ENCODE data around the gene AP4S1.

AP4S1 gene

GRCh38 chr14:31071151-31071550 is 45.7 kb downstream of the AP4S1 start:
- no peak for TF ChIP-seq CTCF (IDR thresholded peaks at IDR 0.05; ENCODE audit: insufficient read depth, missing control alignments)
- FAIRE-seq (no peak), DNase-seq (ENCODE audit: insufficient read length, low spot score) (no peak)

DNA sequence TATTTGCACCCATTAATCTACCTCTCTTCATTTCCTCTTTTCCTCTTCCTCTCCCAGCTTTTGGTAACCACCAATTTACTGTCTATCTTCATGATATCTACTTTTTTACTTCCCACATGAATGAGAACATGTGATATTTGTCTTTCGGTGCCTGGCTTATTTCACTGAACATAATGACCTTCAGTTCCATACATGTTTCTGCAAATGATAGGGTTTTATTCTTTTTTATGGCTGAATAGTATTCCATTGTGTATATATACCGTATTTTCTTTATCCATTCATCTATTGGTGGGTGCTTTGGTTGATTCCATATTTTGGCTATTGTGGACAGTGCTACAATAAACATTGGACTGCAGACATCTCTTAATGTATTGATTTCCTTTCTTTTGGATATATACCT is 49.7 kb downstream of the AP4S1 start:
- no peak for TF ChIP-seq CTCF (IDR thresholded peaks at IDR 0.05; ENCODE audit: insufficient read depth, missing control alignments)
- FAIRE-seq (no peak), DNase-seq (ENCODE audit: insufficient read length, low spot score) (no peak)

- FAIRE-seq (no peak), DNase-seq (ENCODE audit: insufficient read length, low spot score) (no peak)
- TF ChIP-seq CTCF (IDR thresholded peaks at IDR 0.05; ENCODE audit: insufficient read depth, missing control alignments): no peak
Measured at GRCh38 chr14:31078766-31079165, 53.3 kb downstream of the AP4S1 start.

DNA sequence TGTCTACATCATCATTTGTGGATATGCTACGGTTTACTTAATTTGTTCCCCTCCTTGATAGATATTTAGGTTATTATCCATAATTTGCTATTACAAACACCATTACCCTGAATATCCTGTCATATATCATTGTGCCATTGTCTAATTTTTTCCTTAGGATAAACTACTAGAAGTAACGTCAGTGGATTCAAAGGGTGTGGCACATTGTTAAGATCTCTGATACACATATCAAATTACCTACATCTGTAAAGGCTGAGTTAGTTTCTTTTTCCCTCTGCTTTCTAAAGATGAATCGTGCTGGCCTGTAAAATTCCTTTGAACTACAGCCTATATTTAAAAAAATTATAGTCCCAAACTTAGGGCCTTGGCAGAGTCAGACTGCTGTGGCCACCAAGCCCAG is 54.6 kb downstream of the AP4S1 start:
- TF ChIP-seq CTCF (IDR thresholded peaks at IDR 0.05; ENCODE audit: insufficient read depth, missing control alignments): no peak
- no peak for DNase-seq (ENCODE audit: insufficient read length, low spot score)
- FAIRE-seq: no peak

DNA sequence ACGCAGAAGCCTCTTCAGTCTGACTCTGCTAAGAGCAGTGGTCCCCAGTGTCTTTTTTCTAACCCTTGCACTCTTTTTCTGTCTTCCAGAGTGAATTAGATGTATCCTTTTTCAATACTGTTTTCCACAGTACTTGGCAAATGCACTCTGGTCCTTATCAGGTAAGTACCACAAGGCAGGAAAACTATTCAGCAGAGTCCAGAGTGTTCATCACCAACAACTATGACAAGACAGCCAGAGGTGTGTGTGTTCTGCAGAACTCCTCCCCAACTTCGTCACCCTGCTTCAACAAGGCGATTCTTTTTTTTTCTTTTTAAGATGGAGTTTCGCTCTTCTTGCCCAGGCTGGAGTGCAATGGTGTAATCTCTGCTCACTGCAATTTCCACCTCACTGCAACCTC is 55.0 kb downstream of the AP4S1 start:
- TF ChIP-seq CTCF (IDR thresholded peaks at IDR 0.05; ENCODE audit: insufficient read depth, missing control alignments): no peak
- FAIRE-seq (no peak), DNase-seq (ENCODE audit: insufficient read length, low spot score) (no peak)

DNA sequence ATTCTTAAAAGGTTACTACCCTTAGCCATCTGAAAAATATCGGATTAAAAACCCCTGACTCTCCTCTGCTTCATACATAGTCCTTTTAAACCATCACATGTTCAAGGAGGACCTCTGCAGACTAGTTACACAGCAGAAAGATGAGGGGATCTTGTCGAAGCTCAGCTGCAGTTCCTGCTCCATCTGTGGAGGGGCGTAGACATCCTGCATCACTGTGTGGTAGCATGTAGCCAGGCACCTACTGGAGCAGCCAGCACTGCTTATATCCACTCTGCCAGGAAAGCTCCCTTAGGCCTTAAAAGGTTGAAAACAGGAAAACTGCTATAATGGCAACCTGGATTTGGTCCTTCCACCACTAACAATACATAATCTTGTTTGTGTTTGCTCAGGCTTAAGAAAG is 58.3 kb downstream of the AP4S1 start:
- DNase-seq (ENCODE audit: insufficient read length, low spot score) (no peak), FAIRE-seq (no peak)
- no peak for TF ChIP-seq CTCF (IDR thresholded peaks at IDR 0.05; ENCODE audit: insufficient read depth, missing control alignments)

DNA sequence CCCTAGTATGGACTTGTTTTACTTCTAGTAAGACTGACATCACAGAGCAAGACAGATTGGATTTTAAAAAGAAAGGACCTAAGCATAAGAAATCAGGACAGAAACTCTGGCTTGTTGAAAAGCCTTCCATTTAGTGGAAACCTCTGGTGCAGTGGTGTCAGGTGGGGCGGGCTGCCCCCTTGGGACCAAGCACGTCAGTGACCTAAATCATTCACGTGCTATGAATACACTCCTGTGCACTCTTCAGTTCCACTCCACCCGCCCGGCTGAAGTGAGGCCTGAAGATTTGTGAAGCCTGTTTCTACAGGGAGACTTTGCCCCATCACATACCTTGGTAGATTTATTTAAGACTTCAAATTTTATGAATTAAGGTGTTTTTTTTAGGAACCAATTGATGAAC is 58.9 kb downstream of the AP4S1 start:
- no peak for DNase-seq (ENCODE audit: insufficient read length, low spot score)
- FAIRE-seq: no peak
- TF ChIP-seq CTCF (IDR thresholded peaks at IDR 0.05; ENCODE audit: insufficient read depth, missing control alignments): no peak

Measured in D721Med (cell line).